ENCODE measurements around the gene XRN2.
"Not testable (repeated sequence)": the region's sequence is repeated elsewhere in the genome, so short reads cannot be mapped to it uniquely, and the experiment has no call there.

GRCh38 chr20:21423712-21424111, 120.6 kb downstream of the XRN2 start:
- TF ChIP-seq POLR2AphosphoS5, POLR2A, SPI1 (IDR thresholded peaks at IDR 0.05; ENCODE audit: low read depth, low read length): not testable (repeated sequence)
